ENCODE results near the gene ATP8B4.

GRCh38 chr15:49830391-49830790 lies 288.6 kb downstream of the ATP8B4 start:
- TF ChIP-seq CTCF (IDR thresholded peaks at IDR 0.05) (no peak), POLR2A (IDR thresholded peaks at IDR 0.05) (no peak)

Data from right lobe of liver (tissue), 4 donors.